Liver (tissue), 9 donors: Measurements from ENCODE around the gene B3GAT1. TPM values are rescaled to one million over a fixed set of nuclear protein-coding genes. Genes with fewer than 3 reads are reported as not detected.

ENCODE experiments used
- DNase-seq: peaks from one replicate; pipeline ENCODE4 v3.0.0-alpha.2; 2017; ENCODE audit warnings: low spot score
- H3K27ac ChIP-seq, 2 donors: one replicate each; pipeline ENCODE4 v1.7.0; 2013; ENCODE audit warnings: inconsistent platforms in 2 of 2, low read length in 2 of 2, control low read depth in 1 of 2, low read depth in 1 of 2, mild to moderate bottlenecking in 1 of 2
- H3K27me3 ChIP-seq, 4 donors: one replicate each; pipeline versions ENCODE4 v1.6.1 to v1.7.0; 2013; ENCODE audit warnings: low read length in 3 of 4, inconsistent platforms in 1 of 4, mild to moderate bottlenecking in 1 of 4, moderate library complexity in 1 of 4; ENCODE audit not compliant: control insufficient read depth in 4 of 4, insufficient read depth in 4 of 4
- H3K36me3 ChIP-seq, 4 donors: one replicate each; pipeline versions ENCODE4 v1.6.1 to v1.7.0; 2013; ENCODE audit warnings: low read length in 3 of 4, mild to moderate bottlenecking in 3 of 4, low read depth in 1 of 4, moderate library complexity in 1 of 4; ENCODE audit not compliant: control insufficient read depth in 4 of 4, insufficient read depth in 3 of 4
- H3K4me1 ChIP-seq, 4 donors: one replicate each; pipeline versions ENCODE4 v1.6.1 to v1.7.0; 2013; ENCODE audit warnings: low read length in 3 of 4, mild to moderate bottlenecking in 3 of 4, moderate library complexity in 1 of 4; ENCODE audit not compliant: control insufficient read depth in 4 of 4, insufficient read depth in 4 of 4
- H3K4me3 ChIP-seq, 3 donors: one replicate each; pipeline versions ENCODE4 v1.6.1 to v1.7.0; 2013; ENCODE audit warnings: low read length in 3 of 3, control low read depth in 1 of 3, low read depth in 1 of 3, mild to moderate bottlenecking in 1 of 3
- H3K9ac ChIP-seq, 2 donors: one replicate each; pipeline ENCODE4 v1.7.0; 2013; ENCODE audit warnings: low read length in 2 of 2, mild to moderate bottlenecking in 2 of 2, moderate library complexity in 2 of 2, control low read depth in 1 of 2, low read depth in 1 of 2
- H3K9me3 ChIP-seq, 4 donors: one replicate each; pipeline versions ENCODE4 v1.6.1 to v1.7.0; 2013; ENCODE audit warnings: low read length in 3 of 4; ENCODE audit not compliant: control insufficient read depth in 4 of 4
- ATF3 ChIP-seq: IDR thresholded peaks from 2 replicates; pipeline ENCODE4 v1.6.1; 2016; ENCODE audit warnings: antibody characterized with exemption
- CTCF ChIP-seq: fragments of 150-350 bp; IDR thresholded peaks from 2 replicates; pipeline ENCODE4 v1.5.1; 2017; ENCODE audit warnings: improper control_type of control experiment, low read depth, low read length; ENCODE audit not compliant: missing input control
- EGR1 ChIP-seq, 2 donors: IDR thresholded peaks; 2 replicates each; pipeline ENCODE4 v1.6.1; 2016 to 2018; ENCODE audit warnings: antibody characterized with exemption in 2 of 2, low read depth in 2 of 2
- FOXA1 ChIP-seq: IDR thresholded peaks from 2 replicates; pipeline ENCODE4 v1.6.1; 2016; ENCODE audit warnings: antibody characterized with exemption
- FOXA2 ChIP-seq: IDR thresholded peaks from 2 replicates; pipeline ENCODE4 v1.6.1; 2016; ENCODE audit warnings: antibody characterized with exemption
- GABPA ChIP-seq, 2 donors: IDR thresholded peaks in 1 of 2; conservative IDR thresholded peaks in 1 of 2; 2 replicates each; pipeline ENCODE4 v1.6.1; 2016; ENCODE audit warnings: antibody characterized with exemption in 2 of 2, mild to moderate bottlenecking in 1 of 2, moderate library complexity in 1 of 2
- HNF4A ChIP-seq, 2 donors: conservative IDR thresholded peaks; 2 replicates each; pipeline ENCODE4 v1.6.1; 2016; ENCODE audit warnings: antibody characterized with exemption in 2 of 2, mild to moderate bottlenecking in 2 of 2
- HNF4G ChIP-seq: IDR thresholded peaks from 2 replicates; pipeline ENCODE4 v1.6.1; 2016; ENCODE audit warnings: antibody characterized with exemption
- JUND ChIP-seq, 2 donors: IDR thresholded peaks; 2 replicates each; pipeline ENCODE4 v1.6.1; 2016; ENCODE audit warnings: antibody characterized with exemption in 2 of 2
- NR2F2 ChIP-seq: IDR thresholded peaks from 2 replicates; pipeline ENCODE4 v1.6.1; 2016; ENCODE audit warnings: antibody characterized with exemption
- REST ChIP-seq: IDR thresholded peaks from 2 replicates; pipeline ENCODE4 v1.6.1; 2016; ENCODE audit warnings: antibody characterized with exemption, mild to moderate bottlenecking
- RXRA ChIP-seq, 2 donors: IDR thresholded peaks; 2 replicates each; pipeline ENCODE4 v1.6.1; 2017 to 2018; ENCODE audit warnings: antibody characterized with exemption in 2 of 2, mild to moderate bottlenecking in 1 of 2
- SP1 ChIP-seq: IDR thresholded peaks from 2 replicates; pipeline ENCODE4 v1.6.1; 2018; ENCODE audit warnings: antibody characterized with exemption, mild to moderate bottlenecking
- TAF1 ChIP-seq: conservative IDR thresholded peaks from 2 replicates; pipeline ENCODE4 v1.6.1; 2016; ENCODE audit warnings: antibody characterized with exemption, mild to moderate bottlenecking
- YY1 ChIP-seq: IDR thresholded peaks from 2 replicates; pipeline ENCODE4 v1.6.1; 2016; ENCODE audit warnings: antibody characterized with exemption, mild to moderate bottlenecking
- WGBS: extraction: QIAGEN DNeasy Blood & Tissue Kit; methylation state at CpG from one replicate; pipeline ENCODE4 v1.1.7; 2013; 5-methylcytosine and 5-hydroxymethylcytosine counted together
- polyA plus RNA-seq, 2 donors: library from polyadenylated mRNA; stranded (reverse) in 1 of 2; unstranded in 1 of 2; fragments of 200-250 nt in 1 of 2; fragments of >200 nt in 1 of 2; fragmentation: Nextera tagmentation in 1 of 2; extraction: Ambion mirVana in 1 of 2; gene quantifications; one replicate each; pipeline versions ENCODE4 v1.2.1 to v1.2.3, GENCODE V29; 2013 to 2015
- total RNA-seq, 2 donors: library from RNA; depleted of rRNA; stranded (reverse); fragments of >200 nt; gene quantifications; one replicate each; pipeline ENCODE4 v1.2.3, GENCODE V29; 2014
- TF ChIP-seq, protein P1 (sequence below): IDR thresholded peaks from 2 replicates; pipeline ENCODE4 v1.6.1; 2016; ENCODE audit warnings: antibody characterized with exemption
- TF ChIP-seq, protein P2 (sequence below): IDR thresholded peaks from 2 replicates; pipeline ENCODE4 v1.6.1; 2016; ENCODE audit warnings: antibody characterized with exemption
- donor health status: healthy.
- donor health status: healthy.
- donor health status: healthy.
- donor health status: healthy.
- donor health status: healthy.

B3GAT1 gene
- total and polyA plus RNA-seq, 4 donors = 0.13 to 6.6 (median 0.25) TPM; not detected in 1

DNA sequence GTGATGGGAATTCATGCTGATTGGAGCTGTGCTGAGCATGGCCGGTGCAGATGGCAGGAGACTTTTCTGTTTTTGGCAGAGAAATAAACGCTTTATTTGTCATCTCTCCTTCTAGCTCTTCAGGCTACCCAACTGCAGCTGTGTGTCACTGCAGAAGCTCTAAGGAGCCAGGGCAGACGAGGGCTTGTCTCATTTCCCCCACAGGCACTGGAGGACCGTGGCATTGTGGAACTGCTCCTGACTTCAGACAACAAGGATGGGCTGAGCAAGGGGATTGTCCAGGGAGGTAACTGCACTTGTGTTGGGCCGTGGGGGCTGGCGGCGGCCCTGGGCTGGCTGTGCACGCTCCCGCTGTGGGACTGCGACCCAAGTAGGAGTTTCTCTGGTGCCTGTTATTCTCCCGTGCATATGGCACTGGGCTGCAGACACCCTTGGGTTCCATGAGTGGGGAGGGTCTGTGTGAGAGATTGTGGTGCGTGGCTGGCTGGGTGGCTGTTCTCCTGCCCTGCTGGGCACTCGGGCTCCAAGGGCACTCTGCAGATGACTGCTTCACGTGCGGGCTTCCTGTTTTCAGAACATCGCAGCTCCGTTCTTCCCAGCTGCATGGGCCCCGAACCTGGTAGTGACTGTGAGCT is 53.1 kb downstream of the B3GAT1 start:
- H3K36me3 ChIP-seq = no peaks in the 10 kb centered on the region
- H3K4me1 ChIP-seq = peaks cover 0 to 3% (median 0%) of the 10 kb centered on the region in 4 donors
- TF ChIP-seq REST (no peak), NR2F2 (no peak), SP1 (no peak), JUND (IDR thresholded peaks at IDR 0.05) (no peak), HNF4G (no peak), FOXA1 (no peak), YY1 (no peak)
- TF ChIP-seq, protein P1, sequence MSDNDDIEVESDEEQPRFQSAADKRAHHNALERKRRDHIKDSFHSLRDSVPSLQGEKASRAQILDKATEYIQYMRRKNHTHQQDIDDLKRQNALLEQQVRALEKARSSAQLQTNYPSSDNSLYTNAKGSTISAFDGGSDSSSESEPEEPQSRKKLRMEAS = no peak
- TF ChIP-seq, protein P2, sequence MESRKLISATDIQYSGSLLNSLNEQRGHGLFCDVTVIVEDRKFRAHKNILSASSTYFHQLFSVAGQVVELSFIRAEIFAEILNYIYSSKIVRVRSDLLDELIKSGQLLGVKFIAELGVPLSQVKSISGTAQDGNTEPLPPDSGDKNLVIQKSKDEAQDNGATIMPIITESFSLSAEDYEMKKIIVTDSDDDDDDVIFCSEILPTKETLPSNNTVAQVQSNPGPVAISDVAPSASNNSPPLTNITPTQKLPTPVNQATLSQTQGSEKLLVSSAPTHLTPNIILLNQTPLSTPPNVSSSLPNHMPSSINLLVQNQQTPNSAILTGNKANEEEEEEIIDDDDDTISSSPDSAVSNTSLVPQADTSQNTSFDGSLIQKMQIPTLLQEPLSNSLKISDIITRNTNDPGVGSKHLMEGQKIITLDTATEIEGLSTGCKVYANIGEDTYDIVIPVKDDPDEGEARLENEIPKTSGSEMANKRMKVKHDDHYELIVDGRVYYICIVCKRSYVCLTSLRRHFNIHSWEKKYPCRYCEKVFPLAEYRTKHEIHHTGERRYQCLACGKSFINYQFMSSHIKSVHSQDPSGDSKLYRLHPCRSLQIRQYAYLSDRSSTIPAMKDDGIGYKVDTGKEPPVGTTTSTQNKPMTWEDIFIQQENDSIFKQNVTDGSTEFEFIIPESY = no peak
- no peaks in the 10 kb centered on the region for H3K27me3 ChIP-seq
- 90% methylated on average over 18 of the region's 18 CpGs for whole genome bisulfite sequencing
- DNase-seq = no peak
- H3K9ac ChIP-seq = no peak overlapping the region
- H3K4me3 ChIP-seq = no peak overlapping the region
- no peaks in the 10 kb centered on the region for H3K9me3 ChIP-seq
- no peak overlapping the region for H3K27ac ChIP-seq

- no peak overlapping the region for H3K4me3 ChIP-seq
- H3K9ac ChIP-seq = no peak overlapping the region
- H3K27me3 ChIP-seq = no peaks in the 10 kb centered on the region
- H3K4me1 ChIP-seq = peaks cover 0 to 3% (median 0%) of the 10 kb centered on the region in 4 donors
- no peaks in the 10 kb centered on the region for H3K9me3 ChIP-seq
- H3K36me3 ChIP-seq = no peaks in the 10 kb centered on the region
- TF ChIP-seq RXRA (IDR thresholded peaks at IDR 0.05) (no peak), GABPA (IDR thresholded peaks at IDR 0.05 in 1 of 2, conservative IDR thresholded peaks at IDR 0.05 in 1 of 2) (no peak), FOXA2 (no peak)
- H3K27ac ChIP-seq = no peak overlapping the region
- no peak for DNase-seq
- WGBS = 91% methylated on average over 27 of the region's 27 CpGs
These were observed 53.7 kb downstream of the B3GAT1 start for GRCh38 chr11:134358165-134358855.

DNA sequence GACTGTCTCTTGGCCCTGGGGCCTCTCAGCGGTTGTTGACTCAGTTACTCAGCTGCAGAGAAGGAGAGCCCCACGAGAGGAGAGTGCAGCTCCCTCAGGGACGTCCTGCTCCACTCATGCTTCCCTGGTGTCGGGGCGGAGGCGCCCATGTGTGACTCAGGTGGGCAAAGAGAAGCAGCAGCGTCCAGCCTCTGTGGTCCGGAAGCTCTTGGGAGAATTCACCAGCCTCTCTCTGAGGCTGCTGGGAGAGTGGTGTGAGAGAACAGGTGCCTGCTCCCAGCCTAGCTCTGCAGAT is 54.5 kb downstream of the B3GAT1 start:
- H3K9ac ChIP-seq = no peak overlapping the region
- H3K9me3 ChIP-seq = no peaks in the 10 kb centered on the region
- no peaks in the 10 kb centered on the region for H3K27me3 ChIP-seq
- no peak overlapping the region for H3K4me3 ChIP-seq
- DNase-seq = no peak
- no peaks in the 10 kb centered on the region for H3K36me3 ChIP-seq
- H3K4me1 ChIP-seq = peaks cover 0 to 3% (median 0%) of the 10 kb centered on the region in 4 donors
- no peak overlapping the region for H3K27ac ChIP-seq
- 89% methylated on average over 8 of the region's 8 CpGs for WGBS
- TF ChIP-seq ATF3 (no peak), RXRA (IDR thresholded peaks at IDR 0.05) (no peak), HNF4A (conservative IDR thresholded peaks at IDR 0.05) (no peak), FOXA1 (no peak), NR2F2 (no peak), TAF1 (no peak), HNF4G (no peak), EGR1 (IDR thresholded peaks at IDR 0.05; ENCODE audit: low read depth in 2 of 2) (no peak), CTCF (no peak), GABPA (IDR thresholded peaks at IDR 0.05 in 1 of 2, conservative IDR thresholded peaks at IDR 0.05 in 1 of 2) (no peak), YY1 (no peak), SP1 (no peak)
- TF ChIP-seq, protein P2 = no peak
